Choroid plexus epithelial cell (primary cell): ENCODE data around the gene OTOP1.

Source experiments
- DNase-seq: peaks from one replicate; pipeline ENCODE4 v3.0.0-alpha.2; 2010; ENCODE audit warnings: low read depth
- H3K4me3 ChIP-seq: 2 replicates; pipeline ENCODE4 v1.5.1; 2011; ENCODE audit warnings: low read depth, mild to moderate bottlenecking, control low read depth, low read length, moderate library complexity
- CTCF ChIP-seq: conservative IDR thresholded peaks from 2 replicates; pipeline ENCODE4 v1.5.1; 2011; ENCODE audit warnings: low read depth, mild to moderate bottlenecking, control low read depth, inconsistent platforms, low read length, moderate library complexity

OTOP1 gene

GRCh38 chr4:4226606-4227438 is at the start of gene OTOP1:
OTOP1 (minus strand) TSS chr4:4226929; CDS start chr4:4226864, 65 bp downstream.
- H3K4me3 ChIP-seq: no peak within 1 kb of the TSS

GRCh38 chr4:4274226-4274625 is 47.5 kb upstream of the OTOP1 start:
- no peak for DNase-seq
- H3K4me3 ChIP-seq: no peak overlapping the region
- TF ChIP-seq CTCF: no peak

More at GRCh38 chr4:4226606-4227438, at the start of gene OTOP1:
- no peak for TF ChIP-seq CTCF
- DNase-seq: no peak

GRCh38 chr4:4271912-4272311 is 45.2 kb upstream of the OTOP1 start:
- no peak overlapping the region for H3K4me3 ChIP-seq
- no peak for TF ChIP-seq CTCF
- peak; percentile 74 for DNase-seq

- H3K4me3 ChIP-seq: no peak overlapping the region
- TF ChIP-seq CTCF: no peak
- DNase-seq: peak; percentile 44
Measured at GRCh38 chr4:4270529-4270928, 43.8 kb upstream of the OTOP1 start.

- H3K4me3 ChIP-seq: no peak overlapping the region
- no peak for TF ChIP-seq CTCF
- peak; percentile 76 for DNase-seq
Measured at GRCh38 chr4:4269856-4270255, 43.1 kb upstream of the OTOP1 start.

- no peak for TF ChIP-seq CTCF
- no peak overlapping the region for H3K4me3 ChIP-seq
- DNase-seq: no peak
Measured at GRCh38 chr4:4269331-4269731, 42.6 kb upstream of the OTOP1 start.

- H3K4me3 ChIP-seq: no peak overlapping the region
- no peak for TF ChIP-seq CTCF
- DNase-seq: peak; percentile 40
Measured at GRCh38 chr4:4268776-4269175, 42.0 kb upstream of the OTOP1 start.
